Mesodermal cell (in vitro differentiated cells): Measurements from ENCODE around the gene CHST12.

Experiments used
- H3K27ac ChIP-seq: 2 replicates; pipeline ENCODE4 v1.7.0; 2013; ENCODE audit warnings: mild to moderate bottlenecking, low read depth, low read length, moderate library complexity; ENCODE audit not compliant: severe bottlenecking
- H3K36me3 ChIP-seq: 2 replicates; pipeline ENCODE4 v1.7.1; 2013; ENCODE audit warnings: mild to moderate bottlenecking, low read length, moderate library complexity; ENCODE audit not compliant: control insufficient read depth, insufficient read depth
- H3K4me1 ChIP-seq: one replicate; pipeline ENCODE4 v1.7.1; 2013; ENCODE audit warnings: mild to moderate bottlenecking, low read length; ENCODE audit not compliant: insufficient read depth, control insufficient read depth, poor library complexity, severe bottlenecking
- H3K4me3 ChIP-seq: 2 replicates; pipeline ENCODE4 v1.7.0; 2013; ENCODE audit warnings: low read length, control low read depth, mild to moderate bottlenecking; ENCODE audit not compliant: insufficient read depth, poor library complexity, severe bottlenecking; ENCODE audit errors: extremely low read depth
- H3K9me3 ChIP-seq: 2 replicates; pipeline ENCODE4 v1.7.1; 2013; ENCODE audit warnings: mild to moderate bottlenecking, low read length, moderate library complexity; ENCODE audit not compliant: control insufficient read depth
- WGBS, 2 experiments: methylation state at CpG; one replicate each; pipeline ENCODE4 v1.1.5; 2013; ENCODE audit warnings: missing lambda C conversion rate in 2 of 2; ENCODE audit not compliant: insufficient coverage in 2 of 2; 5-methylcytosine and 5-hydroxymethylcytosine counted together

The CHST12 gene

DNA sequence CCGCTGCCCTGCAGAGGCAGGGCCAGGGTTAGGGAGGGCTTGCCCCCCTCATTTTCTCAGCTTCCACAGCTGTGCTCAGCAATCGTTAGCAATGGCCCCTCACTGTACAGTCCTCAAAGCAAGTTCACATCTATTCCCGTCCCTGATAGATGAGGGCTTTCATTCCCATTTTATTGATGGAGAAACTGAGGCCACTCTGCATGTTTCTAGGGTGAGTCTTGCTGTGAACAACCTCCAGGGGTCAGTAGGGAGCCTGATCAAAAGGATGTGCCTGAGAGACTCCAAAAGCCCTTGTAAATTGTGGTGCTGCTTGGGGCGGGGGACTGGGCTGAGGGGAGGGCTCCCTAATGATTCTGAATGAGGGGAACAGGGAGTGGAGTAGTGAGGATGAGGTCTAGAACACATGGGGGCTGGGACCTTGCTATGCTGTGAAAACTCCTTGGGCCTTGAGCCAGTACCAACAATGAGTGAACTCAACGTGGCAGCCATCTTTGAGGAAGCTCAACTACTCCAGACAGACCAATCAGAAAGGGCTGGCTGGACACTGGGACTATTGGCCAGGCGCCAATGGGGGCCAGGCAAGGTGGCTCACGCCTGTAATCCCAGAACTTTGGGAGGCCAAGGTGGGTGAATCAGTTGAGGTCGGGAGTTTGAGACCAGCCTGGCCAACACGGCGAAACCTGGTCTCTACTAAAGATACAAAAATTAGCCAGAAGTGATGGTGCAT is 79.5 kb downstream of the CHST12 start:
- Histone ChIP-seq H3K36me3 (no peaks in the 10 kb centered on the region), H3K4me3 (no peak overlapping the region), H3K27ac (no peak overlapping the region), H3K9me3 (no peaks in the 10 kb centered on the region), H3K4me1 (peaks cover 5% of the 10 kb centered on the region)
- 91% methylated on average over 8 to 9 of the region's 10 CpGs for WGBS, 2 experiments

DNA sequence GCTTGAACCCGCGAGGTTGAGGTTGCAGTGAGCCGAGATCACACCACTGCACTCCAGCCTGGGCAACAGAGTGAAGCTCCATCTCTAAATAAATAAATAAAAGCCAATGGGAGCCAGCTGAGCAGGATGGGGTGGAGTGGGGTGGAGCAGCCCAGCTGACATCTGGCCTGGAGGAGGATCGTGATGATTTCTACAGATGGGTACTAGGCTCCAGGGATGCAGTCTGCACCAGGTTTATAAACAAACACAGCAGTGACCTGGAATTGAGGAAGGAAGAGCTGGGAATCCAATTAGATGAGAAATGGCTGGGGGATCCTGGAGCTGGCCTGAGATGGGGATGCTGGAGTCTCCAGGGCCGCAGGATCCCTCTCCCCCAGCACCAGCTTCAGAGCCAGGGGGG is 80.1 kb downstream of the CHST12 start:
- Histone ChIP-seq H3K4me3 (no peak overlapping the region), H3K36me3 (no peaks in the 10 kb centered on the region), H3K4me1 (peaks cover 3% of the 10 kb centered on the region), H3K27ac (no peak overlapping the region), H3K9me3 (no peaks in the 10 kb centered on the region)
- WGBS, 2 experiments = 83 to 90% methylated on average over 4 of the region's 5 CpGs

DNA sequence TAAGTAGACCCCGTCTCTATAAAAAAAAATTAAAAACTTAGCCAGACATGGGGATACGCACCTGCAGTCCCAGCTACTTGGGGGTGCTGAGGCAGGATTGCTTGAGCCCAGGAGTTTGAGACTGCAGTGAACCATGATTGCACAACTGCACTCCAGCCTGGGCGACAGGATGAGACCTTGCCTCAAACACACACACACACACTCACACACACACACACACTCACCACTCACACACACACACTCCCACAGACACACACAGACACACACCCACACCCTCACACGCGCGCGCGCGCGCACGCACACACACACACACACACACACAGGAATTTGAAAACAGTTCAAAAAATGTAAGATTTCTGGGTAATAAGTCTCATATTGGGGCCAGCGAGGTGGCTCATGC is 81.5 kb downstream of the CHST12 start:
- H3K36me3 ChIP-seq = no peaks in the 10 kb centered on the region
- H3K9me3 ChIP-seq = no peaks in the 10 kb centered on the region
- 97 to 100% methylated on average over 1 to 3 of the region's 12 CpGs for WGBS, 2 experiments
- no peak overlapping the region for H3K27ac ChIP-seq
- no peak overlapping the region for H3K4me3 ChIP-seq
- no peaks in the 10 kb centered on the region for H3K4me1 ChIP-seq

DNA sequence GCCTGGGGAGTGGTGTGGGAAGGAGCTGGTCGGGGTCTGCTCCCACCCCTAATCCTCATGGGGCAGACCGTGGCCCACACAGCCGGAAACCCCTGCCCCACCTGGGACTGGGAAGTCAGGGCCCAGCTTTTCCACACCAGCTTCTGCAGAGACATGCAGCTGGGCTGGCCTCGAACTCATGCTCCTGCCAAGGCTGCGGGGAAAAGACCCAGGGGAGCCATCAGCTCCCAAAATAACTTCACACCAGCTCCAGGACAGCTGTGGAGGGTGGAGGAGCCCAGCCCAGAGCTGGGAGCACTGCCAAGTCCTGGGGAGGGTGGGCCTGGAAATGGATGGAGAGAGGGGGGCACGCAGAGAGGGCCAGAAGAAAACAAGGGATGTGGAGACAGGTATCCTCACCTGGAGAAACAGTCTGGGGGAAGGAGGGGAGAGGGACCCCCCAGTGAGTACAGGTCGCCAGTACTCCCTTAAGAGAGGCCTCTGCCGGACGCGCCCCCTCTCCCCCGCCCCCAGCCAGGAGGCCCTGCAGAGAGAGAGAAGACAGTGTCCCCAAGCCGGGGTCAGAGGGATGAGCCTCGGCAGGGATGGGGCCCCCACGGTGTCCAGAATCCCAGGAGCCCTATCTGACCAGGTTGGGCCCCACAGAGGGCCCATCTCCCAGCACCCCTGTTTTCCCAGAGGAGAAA is 84.3 kb downstream of the CHST12 start:
- no peaks in the 10 kb centered on the region for H3K9me3 ChIP-seq
- no peak overlapping the region for H3K27ac ChIP-seq
- WGBS, 2 experiments = 85 to 89% methylated on average over 6 to 10 of the region's 14 CpGs
- no peak overlapping the region for H3K4me3 ChIP-seq
- no peaks in the 10 kb centered on the region for H3K4me1 ChIP-seq
- no peaks in the 10 kb centered on the region for H3K36me3 ChIP-seq

DNA sequence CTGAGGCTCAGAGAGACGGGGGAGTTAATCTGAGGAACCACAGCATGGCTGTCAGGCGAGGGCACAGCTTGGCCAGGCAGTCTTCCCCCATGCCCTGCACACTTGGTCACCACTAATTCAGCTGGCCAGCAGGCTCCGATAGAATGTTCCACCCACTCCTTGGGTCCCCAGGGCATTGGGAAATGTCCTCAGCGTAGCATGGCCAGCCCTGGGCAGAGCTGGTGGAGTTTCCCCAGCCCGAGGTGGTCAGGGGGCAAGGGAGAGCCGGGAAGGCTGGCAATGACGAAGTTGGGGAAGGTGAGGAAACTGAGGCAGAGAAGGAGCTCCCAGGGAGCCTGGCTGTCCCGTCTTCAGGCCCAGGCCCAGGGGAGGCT is 84.8 kb downstream of the CHST12 start:
- Histone ChIP-seq H3K4me3 (no peak overlapping the region), H3K9me3 (no peaks in the 10 kb centered on the region), H3K36me3 (no peaks in the 10 kb centered on the region), H3K27ac (no peak overlapping the region), H3K4me1 (no peaks in the 10 kb centered on the region)
- 94% methylated on average over 7 to 8 of the region's 8 CpGs for WGBS, 2 experiments

DNA sequence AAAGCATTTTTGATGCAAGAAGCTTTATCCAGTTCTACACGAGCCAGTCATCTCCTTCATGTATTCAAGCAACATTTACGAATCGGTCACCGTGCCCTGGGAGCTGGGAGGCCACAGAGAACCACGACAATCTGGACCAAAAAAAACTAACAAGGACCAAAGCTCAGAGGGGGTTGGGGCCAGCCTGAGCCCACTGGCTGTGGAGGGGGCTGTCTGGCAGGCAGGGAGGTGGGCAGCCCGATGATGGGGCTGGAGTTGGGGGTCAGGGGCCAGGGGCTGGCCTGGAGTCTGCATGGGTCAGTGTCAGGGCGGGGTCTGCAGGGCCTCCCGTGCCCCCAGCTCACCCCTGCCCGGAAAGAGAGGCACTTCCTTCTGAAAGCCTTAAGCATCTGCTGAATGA is 85.3 kb downstream of the CHST12 start:
- 81 to 89% methylated on average over 8 to 9 of the region's 9 CpGs for WGBS, 2 experiments
- H3K4me3 ChIP-seq = no peak overlapping the region
- no peaks in the 10 kb centered on the region for H3K9me3 ChIP-seq
- H3K4me1 ChIP-seq = no peaks in the 10 kb centered on the region
- H3K36me3 ChIP-seq = no peaks in the 10 kb centered on the region
- H3K27ac ChIP-seq = no peak overlapping the region

DNA sequence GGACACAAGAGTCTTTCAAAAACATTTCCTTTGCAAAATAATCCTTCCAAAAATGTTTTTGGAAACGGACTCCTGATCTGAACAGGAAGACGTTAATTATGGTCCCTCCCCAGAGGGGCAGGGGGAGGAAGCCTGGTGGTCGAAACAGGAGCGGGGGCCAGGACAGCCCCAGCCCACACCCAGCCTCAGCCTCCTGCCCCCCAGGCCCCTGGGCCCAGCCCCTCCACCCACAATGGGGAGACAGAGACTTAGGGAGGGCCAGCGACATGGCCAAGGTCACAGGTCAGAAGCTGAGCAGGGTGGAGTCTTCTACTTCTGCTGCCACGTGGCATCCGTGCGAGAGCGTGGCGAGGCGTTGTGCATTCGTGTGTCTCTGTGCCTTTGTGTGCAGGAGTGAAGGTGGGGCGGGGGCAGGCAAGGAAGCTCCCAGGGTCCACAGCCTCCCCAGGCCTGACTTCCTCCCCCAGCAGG is 86.8 kb downstream of the CHST12 start:
- Histone ChIP-seq H3K36me3 (no peaks in the 10 kb centered on the region), H3K4me3 (no peak overlapping the region), H3K9me3 (no peaks in the 10 kb centered on the region), H3K4me1 (no peaks in the 10 kb centered on the region), H3K27ac (no peak overlapping the region)
- 89 to 96% methylated on average over 4 to 9 of the region's 13 CpGs for WGBS, 2 experiments

DNA sequence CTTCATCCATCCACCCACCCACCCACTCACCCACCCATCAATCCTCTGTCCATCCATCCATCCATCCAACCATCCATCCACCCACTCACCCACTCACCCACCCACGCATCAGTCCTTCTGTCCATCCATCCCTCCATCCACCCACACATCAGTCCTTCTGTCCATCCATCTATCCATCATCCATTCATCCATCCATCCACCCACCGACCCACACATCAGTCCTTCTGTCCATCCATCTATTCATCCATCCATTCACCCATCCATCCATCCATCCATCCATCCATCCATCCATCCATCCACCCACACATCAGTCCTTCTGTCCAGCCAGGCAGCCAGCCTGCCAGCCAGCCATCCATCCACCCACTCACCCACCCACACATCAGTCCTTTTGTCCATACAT is 88.6 kb downstream of the CHST12 start:
- Histone ChIP-seq H3K36me3 (no peaks in the 10 kb centered on the region), H3K4me1 (peaks cover 4% of the 10 kb centered on the region), H3K27ac (no peak overlapping the region), H3K4me3 (no peak overlapping the region), H3K9me3 (no peaks in the 10 kb centered on the region)
- 95% methylated on average over 2 of the region's 2 CpGs for WGBS, 2 experiments

DNA sequence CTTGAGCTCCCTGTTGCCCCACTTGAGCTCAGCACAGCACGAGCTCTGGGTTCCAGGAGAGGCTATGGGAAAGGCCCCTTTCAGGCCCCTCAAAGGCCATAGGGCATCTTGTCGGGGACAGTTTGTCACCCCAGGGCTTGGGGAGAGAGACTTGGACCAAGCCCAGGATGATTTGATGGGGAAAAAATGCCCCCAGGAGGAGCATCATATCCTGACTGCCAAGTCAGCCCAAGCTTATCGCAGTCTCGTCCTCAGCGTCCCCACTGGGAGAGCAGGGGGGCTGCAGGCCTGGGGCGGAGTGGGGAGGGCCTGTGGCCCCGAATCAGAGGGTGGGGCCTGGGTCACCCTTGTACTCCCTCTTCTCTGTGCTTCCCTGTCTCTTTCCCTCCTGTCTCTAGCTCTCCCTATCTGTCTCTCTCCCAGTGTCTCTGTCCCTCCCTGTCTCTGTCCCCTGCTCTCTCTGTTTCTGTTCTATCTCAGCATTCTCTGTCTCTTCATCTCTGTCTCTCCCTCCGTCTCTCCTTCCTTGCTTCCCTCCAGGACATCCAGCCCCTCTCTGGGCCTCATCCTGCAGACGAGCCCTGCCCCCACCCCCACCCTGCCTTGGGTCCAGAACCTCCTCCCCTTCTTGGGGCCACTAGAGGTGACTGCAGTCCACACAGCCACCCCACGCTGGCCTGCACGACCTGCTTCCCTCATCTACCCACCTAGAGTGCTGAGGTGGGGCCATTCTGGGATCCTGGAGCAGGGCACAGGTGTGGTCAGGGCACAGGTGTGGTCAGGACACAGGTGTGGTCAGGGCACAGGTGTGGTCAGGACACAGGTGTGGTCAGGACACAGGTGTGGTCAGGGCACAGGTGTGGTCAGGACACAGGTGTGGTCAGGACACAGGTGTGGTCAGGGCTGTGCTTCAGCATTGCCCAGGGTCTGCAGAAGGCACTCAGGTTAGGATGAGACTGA is 90.1 kb downstream of the CHST12 start:
- Histone ChIP-seq H3K4me1 (peaks cover 12% of the 10 kb centered on the region), H3K36me3 (no peaks in the 10 kb centered on the region), H3K27ac (no peak overlapping the region), H3K4me3 (no peak overlapping the region), H3K9me3 (no peaks in the 10 kb centered on the region)
- WGBS, 2 experiments = 86 to 89% methylated on average over 8 to 9 of the region's 11 CpGs

DNA sequence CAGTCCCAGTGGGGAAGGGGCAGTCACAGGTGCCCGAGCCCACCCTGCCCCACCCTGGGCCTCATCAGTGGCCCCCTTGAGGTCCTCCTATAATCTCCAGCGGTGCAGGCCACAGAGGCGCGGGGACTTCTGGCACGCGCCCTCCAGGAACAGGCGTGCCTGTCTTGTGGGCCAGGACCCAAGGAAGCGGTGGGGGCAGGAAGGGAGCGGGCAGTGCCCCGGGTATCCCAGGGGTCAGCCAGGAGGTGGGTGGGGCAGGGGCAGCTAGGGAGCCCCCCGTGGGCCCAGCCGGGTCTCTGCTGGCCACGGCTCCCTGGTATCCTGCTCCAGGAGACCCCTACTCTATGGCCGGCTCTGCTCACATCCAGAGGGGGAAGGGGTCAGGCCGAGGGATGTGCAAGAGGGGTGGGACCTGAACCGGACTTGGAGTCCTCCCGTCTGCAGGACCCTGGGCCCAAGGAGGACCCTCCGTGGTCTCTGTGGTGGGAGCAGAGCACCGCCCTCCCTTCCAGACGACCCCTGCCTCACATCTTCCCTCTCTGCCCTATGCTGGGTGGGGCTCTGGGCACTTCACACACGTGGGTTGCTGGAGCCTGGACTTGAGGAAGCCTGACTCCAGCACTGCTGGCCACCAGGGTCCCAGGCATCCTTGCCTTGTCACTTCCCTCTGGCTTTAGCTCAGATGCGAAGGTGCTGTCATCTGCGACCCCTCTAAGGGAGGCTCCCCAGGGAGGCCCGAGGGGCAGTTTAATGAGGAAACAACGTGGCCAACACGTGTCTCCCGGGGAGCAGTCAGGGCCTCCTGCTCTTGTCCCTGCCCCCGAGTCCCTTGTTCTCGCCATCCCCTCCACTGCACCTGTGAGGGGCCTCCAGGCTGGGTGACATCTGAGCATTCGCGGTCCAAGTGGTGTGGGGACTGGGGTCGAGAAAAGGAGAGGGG is 91.0 kb downstream of the CHST12 start:
- 81 to 84% methylated on average over 21 to 27 of the region's 32 CpGs for WGBS, 2 experiments
- no peak overlapping the region for H3K27ac ChIP-seq
- no peaks in the 10 kb centered on the region for H3K9me3 ChIP-seq

More for the DNA sequence above, 91.0 kb downstream of the CHST12 start:
- Histone ChIP-seq H3K4me1 (peaks cover 12% of the 10 kb centered on the region), H3K36me3 (no peaks in the 10 kb centered on the region), H3K4me3 (no peak overlapping the region)
